Sigmoid colon (tissue), 4 donors: ENCODE measurements around the gene HACD2.

Source experiments
- EP300 ChIP-seq, 4 donors: sonication (generic); formaldehyde crosslinking; IDR thresholded peaks; one replicate each; pipeline ENCODE4 v1.6.1; 2017; ENCODE audit warnings: antibody characterized with exemption in 4 of 4
- POLR2AphosphoS5 ChIP-seq, 4 donors: sonication (generic); formaldehyde crosslinking; IDR thresholded peaks; one replicate each; pipeline ENCODE4 v1.6.1; 2017; ENCODE audit warnings: antibody characterized with exemption in 4 of 4
- TF ChIP-seq, protein P1 (sequence below), 4 experiments: fragments of 450-650 bp in 3 of 4; fragments of 200-600 bp in 1 of 4; IDR thresholded peaks; one replicate each; pipeline ENCODE4 v1.5.1; 2016 to 2019; ENCODE audit warnings: antibody characterized with exemption in 4 of 4, mild to moderate bottlenecking in 3 of 4, moderate library complexity in 2 of 4

DNA sequence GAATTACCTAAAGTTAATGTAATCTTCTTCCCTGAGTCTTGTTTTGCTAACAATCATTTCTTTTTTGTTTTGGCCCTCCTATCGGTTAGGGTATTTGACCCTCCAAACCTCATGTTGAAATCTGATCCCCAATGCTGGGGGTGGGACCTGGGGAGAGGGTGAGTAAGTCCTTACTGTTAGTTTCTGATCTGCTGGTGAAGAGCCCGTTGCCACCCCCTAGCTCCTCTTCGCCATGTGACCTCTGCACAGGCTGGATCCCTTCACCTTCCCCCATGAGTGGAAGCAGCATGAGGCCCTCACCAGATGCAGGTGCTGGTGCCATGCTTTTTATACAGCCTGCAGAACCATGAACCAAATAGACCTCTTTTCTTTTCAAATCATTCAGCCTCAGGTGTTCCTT lies 73.1 kb downstream of the HACD2 start:
- TF ChIP-seq EP300 (IDR thresholded peaks at IDR 0.05) (no peak), POLR2AphosphoS5 (IDR thresholded peaks at IDR 0.05) (no peak)
- TF ChIP-seq, protein P1, sequence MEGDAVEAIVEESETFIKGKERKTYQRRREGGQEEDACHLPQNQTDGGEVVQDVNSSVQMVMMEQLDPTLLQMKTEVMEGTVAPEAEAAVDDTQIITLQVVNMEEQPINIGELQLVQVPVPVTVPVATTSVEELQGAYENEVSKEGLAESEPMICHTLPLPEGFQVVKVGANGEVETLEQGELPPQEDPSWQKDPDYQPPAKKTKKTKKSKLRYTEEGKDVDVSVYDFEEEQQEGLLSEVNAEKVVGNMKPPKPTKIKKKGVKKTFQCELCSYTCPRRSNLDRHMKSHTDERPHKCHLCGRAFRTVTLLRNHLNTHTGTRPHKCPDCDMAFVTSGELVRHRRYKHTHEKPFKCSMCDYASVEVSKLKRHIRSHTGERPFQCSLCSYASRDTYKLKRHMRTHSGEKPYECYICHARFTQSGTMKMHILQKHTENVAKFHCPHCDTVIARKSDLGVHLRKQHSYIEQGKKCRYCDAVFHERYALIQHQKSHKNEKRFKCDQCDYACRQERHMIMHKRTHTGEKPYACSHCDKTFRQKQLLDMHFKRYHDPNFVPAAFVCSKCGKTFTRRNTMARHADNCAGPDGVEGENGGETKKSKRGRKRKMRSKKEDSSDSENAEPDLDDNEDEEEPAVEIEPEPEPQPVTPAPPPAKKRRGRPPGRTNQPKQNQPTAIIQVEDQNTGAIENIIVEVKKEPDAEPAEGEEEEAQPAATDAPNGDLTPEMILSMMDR (IDR thresholded peaks at IDR 0.05): no peak
